Stimulated activated CD4-positive, alpha-beta T cell treated with anti-CD3 and anti-CD28 coated beads, Interleukin-12 subunit alpha, Interleukin-12 subunit beta, amount 100 ng/mL, for 48 hours (primary cell): ENCODE data around the gene BRD4.

Experiments used
- DNase-seq, 3 donors: peaks; one replicate each; pipeline ENCODE4 v3.0.0-alpha.2; 2020; ENCODE audit warnings: low read depth in 2 of 3, low spot score in 1 of 3

BRD4 gene

DNA sequence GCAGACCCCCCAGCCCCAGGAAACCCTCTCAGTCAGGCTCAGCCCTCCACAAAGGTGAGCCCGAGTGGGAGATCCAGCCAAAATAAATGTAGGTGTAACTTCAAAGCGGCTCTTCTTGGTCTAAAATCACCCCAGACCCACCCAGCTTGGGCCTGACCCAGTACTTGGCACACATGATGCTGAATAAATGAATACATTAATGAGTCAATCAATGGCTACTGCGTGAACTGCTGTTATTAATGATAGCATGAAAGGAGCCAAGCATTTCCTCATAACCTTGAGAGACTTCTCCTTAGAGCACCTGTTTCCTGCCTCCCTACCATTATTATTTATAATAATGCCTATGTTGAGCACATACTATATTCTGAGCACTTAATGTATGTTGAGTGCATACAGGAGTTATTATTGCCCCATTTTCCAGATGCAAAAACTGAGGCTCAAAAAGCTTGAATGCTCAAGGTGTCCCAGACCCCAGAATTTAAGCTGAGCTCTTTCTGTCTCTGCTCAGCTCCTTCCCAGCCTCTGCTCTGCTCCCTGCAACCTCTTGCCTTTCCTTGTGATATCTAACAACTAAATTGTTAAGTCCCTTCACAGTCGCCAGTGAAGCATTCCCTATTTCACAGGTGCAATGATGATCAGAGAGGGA, 135.9 kb downstream of the BRD4 start:
- no peak for DNase-seq

DNA sequence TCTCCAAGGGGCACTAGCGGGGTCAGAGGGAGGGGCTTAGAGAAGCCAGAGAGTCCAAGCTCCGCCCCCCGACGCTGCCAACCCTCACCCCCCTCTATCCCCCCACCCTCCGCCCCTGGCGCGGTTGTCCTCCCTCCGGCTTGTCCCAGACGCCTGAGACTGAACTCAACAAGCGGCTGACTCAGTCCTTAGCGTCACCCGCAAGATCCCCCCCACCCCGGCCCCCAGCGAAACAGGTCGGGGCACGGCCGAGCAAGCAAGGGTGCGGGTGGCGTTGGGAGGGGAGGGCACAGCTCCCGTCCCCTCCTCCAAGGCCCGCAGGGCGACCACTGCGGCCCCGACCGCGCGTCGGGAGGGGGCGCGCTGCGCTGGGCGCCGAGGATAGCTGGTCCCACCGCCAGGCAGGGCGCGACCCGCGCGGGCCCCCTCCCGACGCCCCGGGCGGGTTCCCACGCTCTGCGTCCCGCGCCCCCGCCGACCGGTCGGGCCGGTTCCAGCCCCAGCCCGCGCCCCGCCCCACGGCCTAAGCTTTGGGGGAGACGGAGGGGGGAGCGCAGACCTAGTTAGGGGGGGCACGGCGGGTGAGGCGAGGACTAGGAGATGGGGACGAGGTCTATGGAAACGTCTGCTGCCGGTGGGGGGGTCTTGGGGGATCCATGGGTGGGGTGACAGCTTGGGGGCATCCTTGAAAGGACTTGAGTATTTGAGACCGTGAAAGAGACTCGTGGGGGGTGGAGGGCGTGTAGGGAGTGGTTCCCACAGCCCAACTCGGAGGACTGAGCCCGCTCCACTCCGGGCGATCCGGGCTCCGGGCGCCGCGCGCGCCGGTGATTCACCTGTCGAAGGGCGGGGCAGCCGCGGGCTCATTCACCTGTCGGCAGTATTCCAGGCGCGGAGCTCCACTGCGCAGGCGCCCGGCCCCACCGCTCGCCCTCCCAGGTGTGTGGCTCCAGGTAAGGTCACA, 136.7 kb downstream of the BRD4 start:
- DNase-seq = no peak

GRCh38 chr19:15194938-15195337, 137.4 kb downstream of the BRD4 start:
- no peak for DNase-seq

- no peak for DNase-seq
Observed at GRCh38 chr19:15191982-15192381, 140.4 kb downstream of the BRD4 start.

DNA sequence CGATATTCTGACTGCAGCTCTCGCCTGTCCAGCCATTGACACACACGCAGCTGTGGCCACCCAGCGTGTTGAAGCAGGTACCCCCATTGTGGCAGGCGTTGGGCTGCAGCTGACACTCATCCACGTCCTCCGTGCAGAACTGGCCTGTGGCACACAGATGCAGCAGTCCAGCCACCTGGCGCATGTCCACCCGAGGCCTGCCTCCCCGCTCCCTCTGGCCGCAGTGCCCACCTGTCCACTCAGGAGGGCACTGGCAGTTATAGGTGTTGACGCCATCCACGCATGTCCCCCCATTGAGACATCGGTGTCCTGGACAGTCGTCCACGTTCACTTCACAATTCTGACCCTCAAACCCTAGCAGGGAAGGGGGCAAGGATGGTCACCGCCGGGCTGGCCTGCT, 140.8 kb downstream of the BRD4 start:
- no peak for DNase-seq

GRCh38 chr19:15188851-15189250, 143.5 kb downstream of the BRD4 start:
- DNase-seq = no peak

DNA sequence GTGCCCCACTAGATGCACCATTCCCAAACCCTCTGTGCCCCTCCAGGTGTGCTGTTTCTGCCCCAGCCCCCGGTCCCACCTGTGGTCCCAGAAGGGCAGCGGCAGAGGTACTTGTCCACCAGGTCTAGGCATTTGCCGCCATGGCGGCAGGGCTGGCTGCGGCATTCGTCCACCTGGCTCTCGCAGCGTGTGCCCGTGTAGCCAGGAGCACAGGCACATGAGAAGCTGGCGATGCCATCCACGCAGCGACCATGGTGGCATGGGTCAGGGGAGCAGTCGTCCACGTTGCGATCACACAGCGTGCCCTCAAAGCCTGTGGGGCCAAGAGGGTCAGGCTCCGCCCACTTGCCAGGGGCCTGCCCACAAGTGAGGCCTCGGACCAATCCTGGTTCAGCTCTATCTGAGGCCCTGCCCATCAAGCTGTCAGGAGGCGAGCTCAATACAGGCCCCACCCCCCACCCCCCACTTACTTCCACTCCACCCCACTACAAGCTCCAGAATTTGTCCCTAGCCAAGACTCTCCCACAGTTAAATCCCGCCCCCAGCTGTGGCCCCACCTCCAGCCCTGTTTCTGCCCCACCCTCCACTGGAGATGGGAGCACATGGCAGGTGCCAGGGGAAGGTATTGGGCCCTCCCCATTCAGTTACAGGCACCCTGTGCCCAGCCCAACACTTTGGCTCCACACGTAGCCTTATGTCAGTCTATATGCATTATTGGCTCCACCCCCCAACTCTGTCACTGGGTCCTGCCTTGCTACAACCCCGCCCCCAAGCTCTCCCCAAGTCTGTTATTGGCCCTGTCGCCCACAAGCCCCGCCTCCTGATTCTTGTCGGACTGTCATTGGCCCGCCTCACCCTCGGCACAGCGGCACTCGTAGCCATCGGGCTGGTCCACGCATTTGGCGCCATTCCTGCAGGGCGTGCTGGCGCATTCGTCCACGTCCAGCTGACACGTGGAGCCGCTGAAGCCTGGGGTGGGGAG, 145.0 kb downstream of the BRD4 start:
- no peak for DNase-seq
